Loucy (cell line): ENCODE measurements around the gene SERPINE1.

ENCODE experiments used
- H2AFZ ChIP-seq: fragments of 200-600 bp; sonication (generic); 2 replicates; pipeline ENCODE4 v1.6.0; 2016; ENCODE audit warnings: antibody characterized with exemption, mild to moderate bottlenecking, low read length, moderate library complexity
- H3F3A ChIP-seq: fragments of 200-600 bp; 2 replicates; pipeline ENCODE4 v1.6.0; 2016; ENCODE audit warnings: antibody characterized with exemption, low read depth, mild to moderate bottlenecking
- H3K27me3 ChIP-seq: fragments of 200-600 bp; sonication (generic); 2 replicates; pipeline ENCODE4 v1.6.1; 2014; ENCODE audit warnings: low read length, mild to moderate bottlenecking; ENCODE audit not compliant: insufficient read depth, poor library complexity, severe bottlenecking
- H3K36me3 ChIP-seq: fragments of 200-600 bp; sonication (generic); 2 replicates; pipeline ENCODE4 v1.6.1; 2016; ENCODE audit warnings: low read length; ENCODE audit not compliant: insufficient read depth
- H3K4me1 ChIP-seq: fragments of 200-600 bp; sonication (generic); 2 replicates; pipeline ENCODE4 v1.5.1; 2014; ENCODE audit warnings: low read length, mild to moderate bottlenecking; ENCODE audit not compliant: insufficient read depth, poor library complexity, severe bottlenecking
- H3K4me2 ChIP-seq: fragments of 200-600 bp; sonication (generic); 2 replicates; pipeline ENCODE4 v1.6.0; 2014; ENCODE audit warnings: antibody characterized with exemption, low read length, low read depth, mild to moderate bottlenecking; ENCODE audit not compliant: poor library complexity, severe bottlenecking
- H3K4me3 ChIP-seq: fragments of 200-600 bp; sonication (generic); 2 replicates; pipeline ENCODE4 v1.5.1; 2014; ENCODE audit warnings: low read length, mild to moderate bottlenecking, mixed read lengths; ENCODE audit not compliant: poor library complexity, severe bottlenecking
- H3K79me2 ChIP-seq: fragments of 200-600 bp; sonication (generic); 2 replicates; pipeline ENCODE4 v1.6.1; 2014; ENCODE audit warnings: low read length; ENCODE audit not compliant: insufficient read depth
- H3K9ac ChIP-seq: fragments of 200-600 bp; sonication (generic); 2 replicates; pipeline ENCODE4 v1.6.0; 2014; ENCODE audit warnings: mild to moderate bottlenecking, low read depth, low read length, moderate library complexity; ENCODE audit not compliant: poor library complexity, severe bottlenecking
- H3K9me2 ChIP-seq: fragments of 200-600 bp; sonication (generic); replicated peaks from 2 replicates; pipeline ENCODE4 v1.6.1; 2016; ENCODE audit warnings: low read depth, low read length, mixed read lengths
- H3K9me3 ChIP-seq: fragments of 200-600 bp; sonication (generic); 2 replicates; pipeline ENCODE4 v1.6.1; 2014; ENCODE audit warnings: mild to moderate bottlenecking, antibody characterized with exemption, low read length, low read depth; ENCODE audit not compliant: insufficient read depth
- H4K20me1 ChIP-seq: fragments of 200-600 bp; sonication (generic); 2 replicates; pipeline ENCODE4 v1.6.0; 2014; ENCODE audit warnings: antibody characterized with exemption, low read length, mild to moderate bottlenecking; ENCODE audit not compliant: insufficient read depth, poor library complexity, severe bottlenecking
- CTCF ChIP-seq: fragments of 200-600 bp; sonication (generic); conservative IDR thresholded peaks from 2 replicates; pipeline ENCODE4 v1.5.1; 2014; ENCODE audit warnings: mild to moderate bottlenecking, antibody characterized with exemption, low read length
- EZH2phosphoT487 ChIP-seq: fragments of 200-600 bp; IDR thresholded peaks from 2 replicates; pipeline ENCODE4 v1.6.1; 2018; ENCODE audit warnings: antibody characterized with exemption, mild to moderate bottlenecking, moderate library complexity, borderline replicate concordance

Gene SERPINE1

GRCh38 chr7:101153969-101154692 lies 27.2 kb downstream of the SERPINE1 start, which contains the start of gene AP1S1:
Gene AP1S1, plus strand, starts transcription at chr7:101154476. Its CDS starts 39 bp downstream, at chr7:101154515.
- Histone ChIP-seq H2AFZ (peak within 1 kb of the TSS; percentile 68), H3K4me1 (peaks cover 7% of the 10 kb centered on the region), H3K4me3 (peak within 1 kb of the TSS; percentile 88), H3K27me3 (no peaks in the 10 kb centered on the region), H3K4me2 (peak within 1 kb of the TSS; percentile 95), H3K9ac (peak within 1 kb of the TSS; percentile 96), H3K36me3 (no peaks in the 10 kb centered on the region), H3K9me2 (no peaks in the 10 kb centered on the region), H4K20me1 (peaks cover 6% of the 10 kb centered on the region), H3K9me3 (no peaks in the 10 kb centered on the region), H3K79me2 (peaks cover 15% of the 10 kb centered on the region), H3F3A (no peaks in the 10 kb centered on the region)
- TF ChIP-seq EZH2phosphoT487 = no peak
- TF ChIP-seq CTCF = no peak

DNA sequence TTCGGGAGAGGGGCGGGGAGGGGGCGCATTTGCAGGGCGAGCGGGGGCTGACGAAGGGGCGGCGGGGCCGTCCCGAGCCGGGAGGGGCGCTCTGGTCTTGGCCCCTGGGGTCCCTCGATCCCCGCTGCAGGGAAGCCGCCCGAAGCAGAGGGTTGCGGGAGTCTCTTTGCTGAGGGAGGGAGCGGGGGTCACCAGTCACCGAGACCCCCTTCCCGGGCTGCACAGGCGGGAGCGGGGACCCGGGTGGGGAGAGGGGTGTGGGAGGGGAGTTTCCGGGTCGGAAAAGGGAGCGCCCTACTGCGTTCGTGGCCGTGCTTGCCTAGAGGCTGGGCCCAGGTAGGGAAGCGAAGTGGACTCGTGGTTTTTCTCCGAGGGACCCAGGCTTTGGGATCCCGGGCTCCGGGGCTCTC lies 27.8 kb downstream of the SERPINE1 start:
- Histone ChIP-seq H3K36me3 (no peaks in the 10 kb centered on the region), H3K4me3 (peak overlapping the region; percentile 88), H3K4me1 (peaks cover 7% of the 10 kb centered on the region), H4K20me1 (peaks cover 6% of the 10 kb centered on the region), H3K9me2 (no peaks in the 10 kb centered on the region), H3K4me2 (peak overlapping the region; percentile 95), H3F3A (no peaks in the 10 kb centered on the region), H3K9ac (peak overlapping the region; percentile 96), H3K9me3 (no peaks in the 10 kb centered on the region), H2AFZ (peak overlapping the region; percentile 68), H3K79me2 (peaks cover 15% of the 10 kb centered on the region), H3K27me3 (no peaks in the 10 kb centered on the region)
- TF ChIP-seq EZH2phosphoT487 (no peak), CTCF (no peak)

DNA sequence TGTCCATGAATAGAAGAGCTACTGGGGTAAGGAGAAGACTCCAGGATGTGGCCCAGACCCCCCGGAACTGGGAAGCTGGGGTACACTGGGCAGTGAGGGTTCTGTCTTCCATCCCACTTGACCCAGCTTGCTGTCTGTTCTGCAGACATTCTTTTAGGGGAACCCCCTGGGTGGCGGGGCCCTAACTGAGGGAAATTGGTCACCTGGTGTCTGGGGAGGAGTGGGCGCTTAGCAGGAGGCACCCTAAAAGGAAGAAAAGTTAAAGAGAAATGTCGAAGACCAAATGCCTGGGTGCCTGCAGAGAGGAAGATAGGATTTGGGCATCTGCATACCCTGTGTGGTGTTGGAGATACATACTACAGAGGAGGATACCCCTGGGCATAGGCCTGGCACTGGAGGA lies 28.4 kb downstream of the SERPINE1 start:
- no peaks in the 10 kb centered on the region for H3K9me3 ChIP-seq
- no peaks in the 10 kb centered on the region for H3K36me3 ChIP-seq
- H3K79me2 ChIP-seq = peaks cover 15% of the 10 kb centered on the region
- H3F3A ChIP-seq = no peaks in the 10 kb centered on the region
- no peak overlapping the region for H2AFZ ChIP-seq
- peak overlapping the region; percentile 88 for H3K4me3 ChIP-seq
- peaks cover 6% of the 10 kb centered on the region for H4K20me1 ChIP-seq
- H3K9me2 ChIP-seq = no peaks in the 10 kb centered on the region
- no peak for TF ChIP-seq EZH2phosphoT487
- no peak for TF ChIP-seq CTCF
- no peaks in the 10 kb centered on the region for H3K27me3 ChIP-seq
- H3K4me1 ChIP-seq = peaks cover 7% of the 10 kb centered on the region
- peak overlapping the region; percentile 95 for H3K4me2 ChIP-seq
- peak overlapping the region; percentile 96 for H3K9ac ChIP-seq
